ENCODE results near the gene RTN4R. TPM values are rescaled to one million over a fixed set of nuclear protein-coding genes. Genes with fewer than 3 reads are reported as not detected.

RTN4R gene
- total and polyA plus RNA-seq, 2 of the 8 experiments (the other 6 are each of a cell fraction or from before 2014, with no cell fraction given): 21.8 to 41.3 TPM

- Histone ChIP-seq H2BK20ac (ENCODE audit: low read length) (no peak overlapping the region), H3K4me1 (replicated peaks in 1 of 4; ENCODE audit: control insufficient read depth in 3 of 4, insufficient read depth in 4 of 4, low read length in 3 of 4) (peaks cover 0 to 3% (median 0%) of the 10 kb centered on the region in 4 experiments; a peak in 2 of 7 replicates), H3K4me3 (ENCODE audit: extremely low read depth in 1 of 4, insufficient read depth in 2 of 4, low read depth in 3 of 4, low read length in 4 of 4) (no peak overlapping the region), H3K18ac (ENCODE audit: extremely low read depth, low read length) (no peak overlapping the region; the same call in 1 of the 2 replicates), H4K20me1 (replicated peaks in 1 of 2; ENCODE audit: control insufficient read depth in 1 of 2, insufficient read depth in 2 of 2, low read length in 2 of 2) (peaks cover 0 to 11% of the 10 kb centered on the region in 2 experiments), H3K23ac (ENCODE audit: insufficient read length) (no peak overlapping the region), H2AK5ac (ENCODE audit: low read depth, low read length) (no peak overlapping the region), H3K27me3 (replicated peaks in 1 of 4; ENCODE audit: control insufficient read depth in 3 of 4, extremely low read depth in 1 of 4, insufficient read depth in 3 of 4, low read length in 3 of 4) (no peaks in the 10 kb centered on the region), H3K9me3 (ENCODE audit: insufficient read depth in 2 of 2, low read depth in 1 of 2, low read length in 1 of 2) (peaks cover 5% of the 10 kb centered on the region in 2 experiments; a peak in 2 of 4 replicates), H3K36me3 (ENCODE audit: control insufficient read depth in 2 of 4, insufficient read depth in 4 of 4, low read length in 3 of 4) (no peaks in the 10 kb centered on the region), H2AFZ (ENCODE audit: low read length) (no peak overlapping the region), H3K79me2 (ENCODE audit: control insufficient read depth in 1 of 2, insufficient read depth in 2 of 2, low read length in 2 of 2) (no peaks in the 10 kb centered on the region), H3K56ac (replicated peaks; ENCODE audit: insufficient read length, low read depth, low read length) (no peak overlapping the region), H4K8ac (ENCODE audit: extremely low read depth, insufficient read depth, low read length) (no peak overlapping the region), H2BK120ac (replicated peaks; ENCODE audit: low read depth, low read length) (no peak overlapping the region), H3K27ac (ENCODE audit: low read depth, low read length) (no peak overlapping the region), H3K4ac (replicated peaks; ENCODE audit: insufficient read length, low read depth, low read length) (no peak overlapping the region), H3K23me2 (ENCODE audit: low read depth, low read length) (0 out of 2 replicates have a peak, but pooled peaks cover 4% of the 10 kb centered on the region), H3K79me1 (ENCODE audit: low read depth, low read length) (no peaks in the 10 kb centered on the region), H2BK12ac (ENCODE audit: low read depth, low read length) (no peak overlapping the region), H3K4me2 (ENCODE audit: insufficient read depth in 1 of 2, low read depth in 2 of 2, low read length in 2 of 2) (no peak overlapping the region), H3K9ac (replicated peaks in 1 of 4; ENCODE audit: extremely low read depth in 1 of 4, low read depth in 3 of 4, low read length in 3 of 4) (no peak overlapping the region), H3K14ac (ENCODE audit: insufficient read length) (no peak overlapping the region), H4K91ac (replicated peaks; ENCODE audit: insufficient read length, low read length) (no peak overlapping the region), H2BK5ac (ENCODE audit: low read depth, low read length) (no peak overlapping the region), H2BK15ac (ENCODE audit: low read length) (no peak overlapping the region), H4K5ac (ENCODE audit: insufficient read length, low read depth, low read length) (no peak overlapping the region)
- ChIA-PET POLR2A (ENCODE audit: partially characterized antibody) (interaction anchor here (1.4 kb wide), 1 partner anchor 95 kb away, joined by 4 read pairs; no protein-coding TSS in a partner anchor), CTCF (ENCODE audit: partially characterized antibody) (interaction anchor here (0.7 to 3.6 kb wide), 7 partner anchors 8 to 60 kb away, joined by 3 to 20 read pairs (median 3); no protein-coding TSS in a partner anchor)
- 84% methylated on average over 19 of the region's 29 CpGs; no CpG with 5 or more reads in 1 of the 2 experiments for WGBS, 2 experiments (ENCODE audit: extremely low coverage in 1 of 2, insufficient coverage in 1 of 2, insufficient read length in 1 of 2, insufficient replicate concordance in 2 of 2, low coverage in 1 of 2, low lambda C conversion rate in 2 of 2, missing lambda C conversion rate in 1 of 2)
- DNase-seq (ENCODE audit: low read depth in 1 of 2, low spot score in 2 of 2) (no peak), FAIRE-seq (no peak)
- TF ChIP-seq USF2 (IDR thresholded peaks at IDR 0.05; ENCODE audit: low read length) (no peak), NANOG (IDR thresholded peaks at IDR 0.05; ENCODE audit: insufficient read depth, low read depth, low read length, poor library complexity, severe bottlenecking) (no peak), GTF2F1 (IDR thresholded peaks at IDR 0.05; ENCODE audit: borderline replicate concordance, low read depth, low read length) (no peak), TCF12 (IDR thresholded peaks at IDR 0.05; ENCODE audit: low read depth, low read length) (no peak), HDAC6 (IDR thresholded peaks at IDR 0.05; ENCODE audit: low read depth, low read length) (no peak), CTCF (IDR thresholded peaks at IDR 0.05; ENCODE audit: control extremely low read depth in 1 of 3, insufficient read depth in 1 of 3, low read depth in 1 of 3, low read length in 3 of 3) (no peak), SAP30 (IDR thresholded peaks at IDR 0.05; ENCODE audit: insufficient read depth, insufficient replicate concordance, low read length) (no peak)
Measured at GRCh38 chr22:20223421-20224255, 44.5 kb downstream of the RTN4R start.

Data from H1 (cell line).